Epidermal melanocyte (primary cell): Measurements from ENCODE around the gene TSPAN17.
"Not testable (repeated sequence)": the region's sequence is repeated elsewhere in the genome, so short reads cannot be mapped to it uniquely, and the experiment has no call there.

Experiments used
- DNase-seq: peaks from one replicate; pipeline ENCODE4 v3.0.0; 2011; ENCODE audit warnings: low spot score; ENCODE audit not compliant: insufficient read length

Gene TSPAN17

GRCh38 chr5:176678584-176678983 is 31.3 kb downstream of the TSPAN17 start:
- DNase-seq: no peak

- DNase-seq: no peak
Measured at GRCh38 chr5:176679365-176680225, 32.3 kb downstream of the TSPAN17 start.

- no peak for DNase-seq
Measured at GRCh38 chr5:176680226-176680563, 32.9 kb downstream of the TSPAN17 start.

- DNase-seq: no peak
Measured at GRCh38 chr5:176682016-176682531, 34.8 kb downstream of the TSPAN17 start.

- DNase-seq: no peak
Measured at GRCh38 chr5:176685010-176685409, 37.7 kb downstream of the TSPAN17 start.

- DNase-seq: no peak
Measured at GRCh38 chr5:176687247-176687646, 40.0 kb downstream of the TSPAN17 start.

- DNase-seq: no peak
Measured at GRCh38 chr5:176687881-176688280, 40.6 kb downstream of the TSPAN17 start.

GRCh38 chr5:176690911-176691310 is 43.6 kb downstream of the TSPAN17 start:
- no peak for DNase-seq

- no peak for DNase-seq
Measured at GRCh38 chr5:176691524-176691923, 44.2 kb downstream of the TSPAN17 start.

GRCh38 chr5:176692326-176692725 is 45.0 kb downstream of the TSPAN17 start:
- DNase-seq: no peak

- no peak for DNase-seq
Measured at GRCh38 chr5:176692839-176693476, 45.7 kb downstream of the TSPAN17 start.

GRCh38 chr5:176693477-176693851 is 46.2 kb downstream of the TSPAN17 start:
- DNase-seq: no peak

GRCh38 chr5:176694146-176694545 is 46.9 kb downstream of the TSPAN17 start:
- DNase-seq: no peak

- no peak for DNase-seq
Measured at GRCh38 chr5:176694631-176695030, 47.3 kb downstream of the TSPAN17 start.

GRCh38 chr5:176695073-176695472 is 47.8 kb downstream of the TSPAN17 start:
- DNase-seq: no peak

GRCh38 chr5:176697267-176697933 is 50.1 kb downstream of the TSPAN17 start:
- DNase-seq: no peak

GRCh38 chr5:176697934-176698538 is 50.8 kb downstream of the TSPAN17 start:
- no peak for DNase-seq

GRCh38 chr5:176699446-176699845 is 52.2 kb downstream of the TSPAN17 start:
- DNase-seq: not testable (repeated sequence)

GRCh38 chr5:176700239-176700847 is 53.1 kb downstream of the TSPAN17 start:
- no peak for DNase-seq

GRCh38 chr5:176702671-176703641 is 55.7 kb downstream of the TSPAN17 start:
- no peak for DNase-seq
